ENCODE data around the gene MACC1.
"Not testable (repeated sequence)": the region's sequence is repeated elsewhere in the genome, so short reads cannot be mapped to it uniquely, and the experiment has no call there.

Gene MACC1

DNA sequence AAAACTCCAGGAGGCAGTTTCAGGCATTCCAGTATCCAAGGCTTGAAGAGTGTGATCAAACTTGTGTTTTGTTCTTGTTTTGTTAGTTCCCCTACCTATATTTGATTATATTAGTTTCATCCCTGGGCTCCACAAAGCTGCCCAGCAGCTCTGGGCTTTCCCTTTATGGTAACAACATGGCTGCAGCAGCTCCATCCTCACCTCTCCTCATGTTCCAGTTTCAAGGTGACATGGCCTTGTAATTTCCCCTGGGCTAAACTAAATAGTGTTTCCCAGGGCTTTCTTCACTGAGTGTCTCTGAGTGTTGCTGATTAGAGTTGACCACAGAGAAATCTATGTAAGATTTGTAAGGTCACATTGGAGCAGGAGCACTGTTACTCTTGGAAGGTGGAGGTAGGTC is 83.4 kb downstream of the MACC1 start:
- DNase-seq (ENCODE audit: low read depth in 1 of 2, low spot score in 1 of 2), result no peak

DNA sequence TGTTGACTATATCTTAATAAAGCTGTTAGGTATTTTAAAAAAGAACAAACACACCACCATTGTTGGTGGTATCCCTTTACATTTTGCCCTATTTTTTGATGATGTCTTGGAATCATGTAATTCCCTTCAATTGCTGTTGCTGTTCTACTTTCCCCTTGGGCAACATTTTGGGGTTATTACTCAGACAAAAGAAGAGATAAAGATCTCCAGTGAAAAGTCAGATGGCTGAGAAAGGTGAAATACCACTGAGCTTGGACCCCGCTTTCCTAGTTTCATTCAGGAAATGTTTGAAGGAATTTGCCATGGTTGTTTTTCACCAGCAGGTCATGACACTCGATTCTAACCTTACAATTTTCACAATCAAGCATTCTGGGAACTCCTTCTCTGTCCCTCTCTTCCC is 84.6 kb downstream of the MACC1 start:
- no peak for DNase-seq (ENCODE audit: low read depth in 1 of 2, low spot score in 1 of 2)

DNA sequence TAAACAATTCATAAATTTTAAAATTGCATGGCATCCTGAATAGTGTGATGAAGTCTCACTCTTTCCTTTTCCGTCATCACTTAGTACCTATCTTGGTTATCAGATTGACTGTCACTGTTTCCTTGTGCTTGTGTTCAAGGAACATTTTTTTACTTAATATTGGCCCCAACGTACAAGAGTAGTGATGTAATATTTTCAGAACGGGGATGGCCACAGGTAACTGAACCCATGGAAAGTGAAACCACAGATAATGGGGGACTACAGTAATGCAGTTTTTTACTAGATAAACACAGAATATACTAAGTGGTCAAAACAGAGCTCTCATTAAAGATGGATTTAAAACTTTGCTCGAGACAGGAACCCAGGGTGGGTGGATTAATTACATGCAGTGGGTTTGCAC is 85.4 kb downstream of the MACC1 start:
- DNase-seq (ENCODE audit: low read depth in 1 of 2, low spot score in 1 of 2), result no peak

DNA sequence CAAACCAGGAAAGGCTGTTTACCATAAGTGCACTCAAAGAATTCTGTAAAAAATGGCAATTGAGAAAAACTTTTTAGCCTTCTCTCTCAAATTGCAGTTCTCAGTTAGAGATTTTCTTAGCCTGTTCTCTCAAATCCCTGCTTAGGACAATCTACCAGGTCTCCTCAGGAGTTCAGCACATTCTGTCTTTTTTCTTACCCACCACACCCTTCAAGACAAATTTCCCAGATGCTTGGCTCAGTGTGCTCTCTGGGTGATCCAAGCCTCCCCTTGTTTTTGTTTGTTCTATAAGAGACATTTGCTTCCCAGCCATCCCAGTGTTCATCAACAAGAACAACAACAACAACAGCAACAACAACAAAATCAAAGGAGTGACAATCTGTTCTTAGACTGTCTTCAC is 87.3 kb downstream of the MACC1 start:
- DNase-seq (ENCODE audit: low read depth in 1 of 2, low spot score in 1 of 2), result no peak

DNA sequence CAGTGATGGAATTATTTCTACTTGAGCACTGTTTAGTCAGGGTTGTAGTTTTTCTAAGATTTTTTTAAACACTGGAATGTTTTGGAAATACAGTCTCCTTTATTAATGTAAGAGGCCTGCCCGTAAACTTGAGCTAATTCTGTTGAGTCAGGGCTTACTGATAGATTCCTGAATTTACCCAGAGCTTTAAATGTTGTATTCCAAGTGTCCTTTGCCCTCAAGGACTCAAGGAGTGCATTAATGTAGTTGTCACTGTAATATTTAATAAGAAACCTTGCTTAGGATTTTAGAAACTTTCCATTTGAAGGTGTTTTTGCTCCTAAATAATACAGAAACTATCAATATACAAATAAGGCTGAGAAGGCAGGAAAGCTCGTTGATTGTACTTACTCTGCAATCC is 89.2 kb downstream of the MACC1 start:
- DNase-seq (ENCODE audit: low read depth in 1 of 2, low spot score in 1 of 2), result no peak

DNA sequence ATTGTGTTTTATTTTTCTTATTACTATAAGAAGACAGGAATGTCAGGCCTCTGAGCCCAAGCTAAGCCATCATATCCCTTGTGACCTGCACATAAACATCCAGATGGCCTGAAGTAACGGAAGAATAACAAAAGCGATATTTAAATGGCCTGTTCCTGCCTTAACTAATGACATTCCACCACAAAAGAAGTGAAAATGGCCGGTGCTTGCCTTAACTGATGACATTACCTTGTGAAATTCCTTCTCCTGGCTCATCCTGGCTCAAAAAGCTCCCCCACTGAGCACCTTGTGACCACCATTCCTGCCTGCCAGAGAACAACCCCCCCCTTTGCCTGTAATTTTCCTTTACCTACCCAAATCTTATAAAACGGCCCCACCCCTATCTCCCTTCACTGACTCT is 91.1 kb downstream of the MACC1 start:
- not testable (repeated sequence) for DNase-seq (ENCODE audit: low read depth in 1 of 2, low spot score in 1 of 2)

DNA sequence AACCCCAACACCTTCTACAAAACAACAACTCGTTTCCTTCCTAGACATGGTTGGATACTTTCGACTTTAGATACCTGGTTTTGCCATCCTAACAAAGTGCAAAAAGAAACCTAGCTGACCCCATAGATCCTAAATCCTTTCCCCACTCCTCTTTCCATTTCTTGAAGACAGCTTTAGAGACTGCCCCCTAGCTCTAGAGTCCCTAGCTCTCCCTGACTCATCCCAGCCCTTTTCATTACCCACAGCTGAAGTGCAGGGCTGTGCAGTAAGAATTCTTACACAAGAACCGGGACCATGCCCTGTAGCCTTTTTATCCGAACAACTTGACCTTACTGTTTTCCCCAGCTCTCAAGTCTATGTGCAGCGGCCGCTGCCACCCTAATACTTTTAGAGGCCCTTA is 93.1 kb downstream of the MACC1 start:
- not testable (repeated sequence) for DNase-seq (ENCODE audit: low read depth in 1 of 2, low spot score in 1 of 2)

DNA sequence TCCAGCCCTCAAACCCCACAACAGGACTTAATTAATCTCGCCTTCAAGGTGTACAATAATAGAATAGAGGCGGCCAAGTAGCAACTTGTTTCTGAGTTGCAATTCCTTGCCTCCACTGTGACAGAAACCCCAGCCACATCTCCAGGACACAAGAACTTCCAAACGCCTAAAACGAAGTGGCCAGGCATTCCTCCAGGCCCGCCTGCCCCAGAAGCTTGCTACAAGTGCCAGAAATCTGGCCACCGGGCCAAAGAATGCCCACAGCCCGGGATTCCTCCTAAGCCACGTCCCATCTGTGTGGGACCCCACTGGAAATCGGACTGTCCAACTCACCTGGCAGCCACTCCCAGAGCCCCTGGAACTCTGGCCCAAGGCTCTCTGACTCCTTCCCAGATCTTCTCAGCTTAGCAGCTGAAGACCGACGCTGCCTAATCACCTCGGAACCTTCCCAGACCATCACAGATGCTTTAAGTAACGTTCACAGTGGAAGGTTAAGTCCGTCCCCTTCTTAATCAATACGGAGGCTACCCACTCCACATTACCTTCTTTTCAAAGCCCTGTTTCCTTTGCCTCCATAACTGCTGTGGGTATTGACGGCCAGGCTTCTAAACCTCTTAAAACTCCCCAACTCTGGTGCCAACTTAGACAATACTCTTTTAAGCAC is 94.4 kb downstream of the MACC1 start:
- not testable (repeated sequence) for DNase-seq (ENCODE audit: low read depth in 1 of 2, low spot score in 1 of 2)

DNA sequence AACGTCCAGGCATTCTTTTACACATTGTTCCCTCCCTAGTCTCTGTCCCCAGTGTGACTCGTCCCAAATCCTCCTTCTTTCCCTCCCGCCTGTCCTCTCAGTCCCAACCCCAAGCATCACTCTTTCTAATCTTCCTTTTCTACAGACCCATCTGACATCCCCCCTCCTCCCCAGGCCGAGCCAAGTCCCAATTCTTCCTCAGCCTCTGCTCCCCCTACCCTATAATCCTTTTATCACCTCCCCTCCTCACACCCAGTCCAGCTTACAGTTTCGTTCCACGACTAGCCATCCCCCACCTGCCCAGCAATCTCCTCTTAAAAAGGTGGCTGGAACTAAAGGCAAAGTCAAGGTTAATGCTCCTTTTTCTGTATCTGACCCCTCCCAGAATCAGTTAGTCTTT is 95.1 kb downstream of the MACC1 start:
- DNase-seq (ENCODE audit: low read depth in 1 of 2, low spot score in 1 of 2), result no peak

DNA sequence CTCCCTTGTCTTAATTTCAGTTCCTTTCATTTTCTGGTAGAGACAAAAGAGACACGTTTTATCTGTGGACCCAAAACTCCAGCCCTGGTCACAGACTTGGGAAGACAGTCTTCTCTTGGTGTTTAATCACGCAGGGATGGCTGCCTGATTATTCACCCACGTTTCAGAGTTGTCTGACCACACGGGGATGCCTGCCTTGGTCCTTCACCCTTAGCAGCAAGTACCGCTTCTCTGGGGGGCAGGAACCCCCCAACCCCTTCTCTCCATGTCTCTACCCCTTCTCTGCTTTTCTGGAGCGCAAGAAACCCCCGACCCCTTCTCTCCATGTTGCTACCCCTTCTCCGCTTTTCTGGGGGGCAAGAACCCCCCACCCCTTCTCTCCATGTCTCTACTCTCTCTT is 95.8 kb downstream of the MACC1 start:
- no peak for DNase-seq (ENCODE audit: low read depth in 1 of 2, low spot score in 1 of 2)

DNA sequence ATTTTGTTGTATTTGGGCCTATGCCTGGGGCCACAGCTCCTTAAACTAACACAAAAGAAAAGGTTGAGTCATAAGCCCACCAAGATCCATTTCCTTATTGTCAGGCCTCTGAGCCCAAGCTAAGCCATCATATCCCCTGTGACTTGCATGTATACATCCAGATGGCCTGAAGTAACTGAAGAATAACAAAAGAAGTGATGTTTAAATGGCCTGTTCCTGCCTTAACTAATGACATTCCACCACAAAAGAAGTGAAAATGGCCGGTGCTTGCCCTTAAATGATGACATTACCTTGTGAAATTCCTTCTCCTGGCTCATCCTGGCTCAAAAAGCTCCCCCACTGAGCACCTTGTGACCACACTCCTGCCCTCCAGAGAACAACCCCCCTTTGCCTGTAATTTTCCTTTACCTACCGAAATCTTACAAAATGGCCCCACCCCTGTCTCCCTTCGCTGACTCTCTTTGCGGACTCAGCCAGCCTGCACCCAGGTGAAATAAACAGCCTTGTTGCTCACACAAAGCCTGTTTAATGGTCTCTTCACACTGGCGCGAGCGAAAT is 96.5 kb downstream of the MACC1 start:
- not testable (repeated sequence) for DNase-seq (ENCODE audit: low read depth in 1 of 2, low spot score in 1 of 2)

DNA sequence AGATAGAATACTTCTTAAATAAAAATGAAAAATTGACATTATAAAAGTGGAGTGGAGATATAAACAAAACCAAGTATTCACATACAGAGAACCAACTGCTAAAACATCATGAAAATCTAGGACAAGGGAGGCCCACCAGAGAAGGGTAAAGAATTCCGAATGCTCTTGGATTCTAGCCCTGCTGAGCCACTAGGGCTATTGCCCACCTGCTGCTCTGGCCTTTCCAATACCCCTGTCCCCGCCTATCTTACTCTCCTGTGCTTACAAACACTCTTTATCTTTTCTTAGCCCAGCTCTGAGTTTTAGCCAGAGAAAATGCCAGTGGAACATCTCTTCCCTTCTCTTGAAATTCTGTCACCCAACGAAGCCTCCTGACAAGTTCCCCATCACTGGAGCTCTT is 100.3 kb downstream of the MACC1 start:
- no peak for DNase-seq (ENCODE audit: low read depth in 1 of 2, low spot score in 1 of 2)

DNA sequence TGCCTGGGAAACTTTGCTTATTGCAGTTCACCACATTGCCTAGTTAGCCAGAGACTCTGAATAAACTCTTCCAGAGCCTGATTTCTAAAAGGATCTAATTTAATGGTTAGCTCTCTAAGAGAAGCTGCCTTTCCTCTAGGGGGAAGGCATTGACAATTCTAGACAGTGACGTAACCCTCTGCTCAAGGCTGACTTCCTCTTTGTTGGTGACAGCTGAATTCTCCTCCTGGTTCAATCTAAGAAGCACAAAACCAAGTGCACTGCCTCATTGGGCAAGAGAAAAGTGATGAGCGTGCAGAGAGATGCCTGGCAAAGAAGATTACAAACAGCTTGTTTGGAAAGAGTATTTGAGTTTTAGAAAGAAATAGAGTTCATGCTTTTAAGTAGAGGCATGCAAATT is 102.7 kb downstream of the MACC1 start:
- DNase-seq (ENCODE audit: low read depth in 1 of 2, low spot score in 1 of 2), result no peak

DNA sequence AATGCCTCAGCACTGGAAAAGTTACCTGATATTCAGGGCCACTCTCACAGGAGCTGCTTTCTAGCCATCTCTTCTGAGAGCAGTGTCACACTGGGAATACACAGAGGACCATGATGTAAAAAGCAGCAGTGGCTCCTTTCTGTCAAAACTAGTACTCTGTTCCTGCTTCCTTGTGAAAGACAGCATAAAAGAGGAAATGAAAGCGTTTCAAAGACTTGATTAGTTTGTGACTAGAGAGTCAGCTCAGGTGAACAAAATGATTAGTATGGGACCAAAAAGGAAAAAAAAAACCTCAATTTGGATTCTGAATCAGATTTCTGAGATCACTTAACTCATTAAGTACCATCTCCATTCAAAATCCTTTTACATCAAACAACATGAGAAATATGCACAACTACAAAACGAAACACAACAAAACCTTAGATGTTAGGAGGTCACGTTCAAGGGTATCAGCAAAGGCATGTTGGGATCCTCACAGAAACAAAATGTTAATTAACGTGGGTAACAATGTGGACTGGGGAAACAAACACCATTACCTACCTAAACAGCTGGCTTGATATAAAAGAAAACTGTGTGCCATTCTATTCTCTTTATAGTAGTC is 103.7 kb downstream of the MACC1 start:
- DNase-seq (ENCODE audit: low read depth in 1 of 2, low spot score in 1 of 2), result no peak

DNA sequence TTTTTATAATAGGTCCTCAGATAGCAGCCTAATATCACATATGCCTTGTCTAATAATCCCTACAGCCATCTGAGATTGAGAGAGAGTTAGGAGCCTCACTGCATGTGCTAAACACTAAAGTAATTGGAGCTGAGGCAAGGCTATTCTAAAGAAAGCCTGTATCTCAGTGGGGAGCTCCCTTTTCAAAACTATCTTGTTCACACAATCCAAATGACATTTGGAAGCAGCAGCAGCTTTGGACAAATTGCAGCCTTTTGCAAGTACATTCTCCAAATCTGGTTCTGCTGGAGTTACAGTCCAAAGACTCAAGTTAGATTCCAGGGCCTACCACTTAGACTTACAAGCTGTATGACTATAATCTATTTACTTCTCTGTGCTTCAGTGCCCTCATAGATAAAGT is 104.5 kb downstream of the MACC1 start:
- no peak for DNase-seq (ENCODE audit: low read depth in 1 of 2, low spot score in 1 of 2)

DNA sequence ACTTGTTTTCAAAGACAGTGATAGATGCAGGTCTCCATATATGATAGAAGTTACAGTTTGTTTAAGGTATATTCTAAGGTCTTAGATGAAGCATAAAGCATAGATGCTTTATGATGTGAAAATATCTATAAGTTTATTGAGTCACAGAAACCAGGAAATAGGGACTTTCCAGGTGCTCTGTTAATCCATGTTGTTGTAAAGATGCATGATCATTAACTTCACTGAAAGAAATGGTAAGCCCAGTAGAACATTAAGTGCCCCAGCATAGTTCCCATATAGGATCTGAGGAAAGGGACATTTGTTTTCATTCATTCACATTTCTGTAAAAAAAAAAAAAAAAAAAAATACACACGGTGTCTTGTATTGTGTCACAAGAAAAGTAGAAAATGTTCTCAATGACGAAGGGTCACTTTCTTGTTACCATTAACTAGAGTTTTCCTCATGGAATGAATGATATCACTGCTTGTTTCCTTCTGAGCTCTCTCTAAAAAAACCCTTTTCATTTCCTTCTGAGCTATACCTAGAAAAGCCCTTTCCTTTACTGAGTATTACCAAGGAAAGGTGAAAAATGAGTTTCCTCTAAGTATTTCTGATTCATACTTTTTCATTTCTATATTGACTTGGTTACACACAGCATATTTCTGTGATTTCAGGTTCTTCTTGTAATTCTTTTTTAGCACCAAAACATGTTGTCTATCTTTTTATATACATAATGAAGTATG is 105.2 kb downstream of the MACC1 start:
- no peak for DNase-seq (ENCODE audit: low read depth in 1 of 2, low spot score in 1 of 2)

DNA sequence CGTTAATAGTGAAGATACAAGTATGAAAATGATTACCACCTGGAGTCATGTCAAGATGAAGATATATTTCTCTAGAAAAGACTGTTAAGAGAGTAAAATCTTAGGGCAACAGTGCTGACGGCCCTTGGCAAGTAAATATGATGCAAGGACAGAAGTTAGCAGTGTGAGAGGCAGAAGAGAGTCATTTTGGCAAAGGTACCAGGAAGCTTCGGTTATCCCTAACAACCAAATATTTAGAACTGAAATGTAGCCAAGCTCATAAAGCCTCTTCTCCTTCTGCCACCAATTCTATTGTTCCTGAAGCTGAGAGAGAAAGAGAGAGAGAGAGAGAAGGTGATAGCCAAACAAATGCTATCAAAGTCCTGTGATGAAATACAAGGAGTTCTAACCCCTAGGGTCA is 109.6 kb downstream of the MACC1 start:
- DNase-seq (ENCODE audit: low read depth in 1 of 2, low spot score in 1 of 2), result no peak

DNA sequence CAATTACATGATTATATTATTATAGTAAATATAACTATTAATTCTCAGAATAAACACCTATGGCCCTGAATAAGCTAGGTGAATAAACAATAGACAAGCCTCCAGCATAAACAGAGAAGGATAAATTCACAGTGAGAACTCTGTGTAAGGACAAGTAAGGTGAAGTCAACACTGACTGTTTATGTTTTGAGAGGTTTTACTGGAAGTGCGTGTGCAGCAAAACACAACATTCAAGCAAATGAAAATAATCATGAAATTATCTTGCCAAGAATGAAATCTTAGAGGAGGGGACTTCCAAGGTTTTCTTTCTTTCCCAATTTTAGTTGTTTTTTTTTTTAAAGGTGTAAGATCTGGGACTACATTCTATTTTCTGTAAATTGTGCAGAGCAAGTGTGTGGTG is 112.5 kb downstream of the MACC1 start:
- no peak for DNase-seq (ENCODE audit: low read depth in 1 of 2, low spot score in 1 of 2)

DNA sequence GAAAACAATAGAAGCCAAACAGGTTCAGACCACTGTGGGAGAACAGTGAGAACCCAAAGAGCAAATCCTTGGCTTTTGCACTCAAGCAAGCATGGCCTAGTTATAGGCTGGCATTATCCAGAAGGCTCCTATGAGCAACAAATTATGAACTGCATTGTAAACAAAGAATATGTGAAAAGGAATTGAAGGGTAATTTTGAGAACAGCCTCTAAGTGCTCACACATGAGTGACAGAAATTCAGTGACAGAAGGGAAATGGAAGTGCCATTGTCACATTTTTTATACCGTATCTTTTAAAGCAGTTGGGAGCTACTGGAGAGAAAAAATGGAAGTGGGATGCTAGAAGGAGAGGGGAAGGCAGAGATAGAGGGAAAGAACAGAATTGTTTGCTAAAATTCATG is 114.2 kb downstream of the MACC1 start:
- DNase-seq (ENCODE audit: low read depth in 1 of 2, low spot score in 1 of 2), result no peak

DNA sequence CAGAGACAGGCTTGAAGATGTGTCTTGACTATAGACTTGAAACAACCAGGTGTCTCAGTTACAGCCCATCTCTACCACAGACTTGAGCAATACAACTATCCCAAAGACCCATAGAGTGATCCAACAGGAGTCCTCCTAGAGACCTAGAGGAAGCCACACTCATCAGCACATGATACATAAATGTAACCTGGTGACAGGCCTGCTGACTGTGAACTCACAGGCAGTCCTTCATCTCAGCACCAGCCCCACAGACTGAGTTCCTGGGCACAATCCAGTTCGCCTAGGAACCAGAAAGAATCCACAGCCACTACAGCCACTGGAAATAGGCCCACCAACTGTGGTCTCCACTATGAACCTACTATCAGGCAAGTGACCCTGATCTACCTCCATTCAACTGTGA is 121.3 kb downstream of the MACC1 start:
- no peak for DNase-seq (ENCODE audit: low read depth in 1 of 2, low spot score in 1 of 2)

DNA sequence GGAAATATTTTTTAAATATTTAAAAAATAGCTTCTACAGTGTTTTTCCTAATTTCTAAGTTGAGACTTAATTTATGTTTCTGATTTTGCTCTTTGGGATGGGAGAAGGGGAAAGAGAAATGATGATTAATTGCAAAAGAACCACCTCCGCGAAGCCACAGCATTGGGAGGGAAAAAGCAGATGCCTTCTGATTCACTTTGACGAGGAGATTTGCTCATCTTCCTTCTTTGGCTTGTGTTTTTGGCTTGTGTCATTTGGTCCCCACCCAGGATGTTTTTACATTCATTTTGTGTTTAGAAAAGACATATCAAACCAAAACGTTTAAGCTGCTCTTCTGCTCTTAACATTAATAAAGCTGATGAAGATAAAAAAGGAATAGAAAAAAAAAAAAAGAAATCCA is 121.7 kb downstream of the MACC1 start:
- DNase-seq (ENCODE audit: low read depth in 1 of 2, low spot score in 1 of 2), result no peak

DNA sequence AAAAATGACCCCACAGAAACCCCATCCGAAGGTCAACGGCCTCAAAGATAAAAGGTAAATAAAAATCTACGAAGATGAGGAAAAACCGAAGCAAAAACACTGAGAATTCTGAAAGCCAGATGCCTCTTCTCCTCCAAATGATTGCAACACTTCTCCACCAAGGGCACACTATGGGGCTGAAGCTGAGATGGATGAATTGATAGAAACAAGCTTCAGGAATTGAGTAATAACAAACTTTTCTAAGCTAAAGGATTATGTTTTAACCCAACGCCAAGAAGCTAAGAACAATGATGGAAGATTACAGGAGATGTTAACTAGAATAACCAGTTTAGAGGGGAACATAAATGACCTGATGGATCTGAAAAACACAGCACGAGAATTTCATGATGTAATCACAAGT is 127.8 kb downstream of the MACC1 start:
- no peak for DNase-seq (ENCODE audit: low read depth in 1 of 2, low spot score in 1 of 2)

Measured in activated T-helper 1 cell treated with anti-CD3 and anti-CD28 coated beads, Interleukin-2, amount 50 U/mL, for 16 hours (primary cell).